HL-60 (cell line): ENCODE results near the gene IL25.

ENCODE experiments used
- CTCF ChIP-seq: IDR thresholded peaks from one replicate; pipeline ENCODE4 v1.5.1; 2011; ENCODE audit warnings: low read length, control low read depth, inconsistent platforms; ENCODE audit not compliant: insufficient read depth
- POLR2AphosphoS5 ChIP-seq: IDR thresholded peaks from 2 replicates; pipeline ENCODE4 v1.6.1; 2012; ENCODE audit warnings: low read depth
- REST ChIP-seq: IDR thresholded peaks from 2 replicates; pipeline ENCODE4 v1.6.1; 2012; ENCODE audit warnings: low read depth; ENCODE audit not compliant: insufficient replicate concordance

- no peak for TF ChIP-seq POLR2AphosphoS5
- TF ChIP-seq CTCF = no peak
- no peak for TF ChIP-seq REST
Measured at GRCh38 chr14:23361320-23361719, 11.3 kb upstream of the IL25 start.
